GM19463 (cell line): ENCODE results near the gene RBM48.
A peak's percentile ranks its signal among the peaks of the same experiment; 100 is the strongest.
"Not testable (repeated sequence)": the region's sequence is repeated elsewhere in the genome, so short reads cannot be mapped to it uniquely, and the experiment has no call there.

Source experiments
- ATAC-seq: cut with Tn5 transposase; IDR thresholded peaks from one replicate; pipeline ENCODE4 v1.9.1; 2021; ENCODE audit warnings: mild to moderate bottlenecking, moderate library complexity; ENCODE audit not compliant: unreplicated experiment

RBM48 gene

DNA sequence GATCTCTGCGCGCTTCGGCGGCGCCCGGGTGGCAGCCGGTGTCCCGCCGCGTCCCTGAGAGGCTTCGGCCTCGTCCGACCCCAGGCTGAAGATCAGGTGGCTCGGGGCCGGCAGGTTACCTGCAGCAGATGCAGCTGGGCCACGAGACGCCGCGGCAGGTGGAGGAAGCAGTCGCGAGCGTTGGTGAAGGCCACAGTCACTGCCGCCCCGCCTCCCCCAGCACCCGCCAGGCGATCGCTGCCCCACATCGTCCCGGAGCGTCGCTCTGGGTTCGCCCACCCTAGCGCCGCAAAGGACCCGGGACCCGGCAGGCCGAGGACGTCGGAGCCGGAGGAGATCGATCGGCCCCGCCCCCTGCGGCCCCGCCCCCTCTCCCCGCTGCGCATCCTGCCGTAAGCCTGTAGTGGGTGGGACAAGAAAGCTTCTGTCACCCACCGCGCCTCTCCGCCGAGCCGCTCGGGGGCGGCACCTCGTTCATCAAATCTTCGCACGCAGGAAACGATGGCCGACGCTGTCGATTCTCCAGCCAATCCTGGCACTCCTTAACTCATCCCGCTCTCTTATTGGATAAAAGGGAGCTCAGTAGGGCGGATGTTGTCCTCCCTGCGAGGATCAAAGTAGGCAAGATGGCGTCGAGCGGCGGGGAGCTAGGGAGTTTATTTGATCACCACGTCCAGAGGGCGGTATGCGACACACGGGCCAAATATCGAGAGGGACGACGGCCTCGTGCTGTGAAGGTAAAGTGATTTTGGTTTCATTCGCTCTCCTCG lies at the start of gene RBM48, which contains the start of gene PEX1:
Gene RBM48 (plus strand): TSS at position 608 of the 770 bp plus-strand sequence. CDS start 19 bp downstream, at position 627.
Gene PEX1 (minus strand): TSS at position 333 of the 770 bp plus-strand sequence. CDS start 85 bp downstream, at position 248.
- ATAC-seq = peak; percentile 93

DNA sequence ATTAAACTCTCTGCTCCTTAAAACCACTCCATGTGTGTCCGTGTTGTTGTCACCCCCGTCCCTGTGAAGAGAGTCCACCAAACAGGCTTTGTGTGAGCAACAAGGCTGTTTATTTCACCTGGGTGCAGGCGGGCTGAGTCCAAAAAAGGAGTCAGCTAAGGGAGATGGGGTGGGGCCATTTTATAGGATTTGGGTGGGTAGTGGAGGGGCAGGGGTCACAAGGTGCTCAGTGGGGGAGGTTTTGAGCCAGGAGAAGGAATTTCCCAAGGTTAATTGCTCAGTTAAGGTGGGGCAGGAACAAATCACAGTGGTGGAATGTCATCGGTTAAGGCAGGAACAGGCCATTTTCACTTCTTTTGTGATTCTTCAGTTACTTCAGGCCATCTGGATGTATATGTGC lies 49.4 kb upstream of the RBM48 start:
- ATAC-seq = not testable (repeated sequence)

DNA sequence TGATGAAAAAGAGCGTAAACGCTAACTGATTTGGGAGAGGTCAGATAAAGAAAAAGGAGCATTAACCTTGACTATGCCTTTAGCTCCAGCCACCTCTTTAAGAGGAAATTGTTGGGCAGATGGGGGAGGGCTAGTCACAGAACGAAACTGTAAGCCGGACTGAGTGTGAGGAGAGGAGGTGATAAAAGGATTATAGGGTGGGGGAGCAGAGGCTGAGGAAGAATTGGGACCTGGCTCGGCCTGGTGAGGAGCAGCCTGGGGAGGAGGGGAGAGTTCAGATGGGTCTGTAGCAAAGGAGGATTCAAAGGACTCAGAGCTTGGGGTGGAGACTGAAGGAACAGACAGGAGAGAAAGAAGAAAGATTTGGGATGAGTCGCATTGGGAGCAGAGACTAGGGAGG lies 45.0 kb upstream of the RBM48 start:
- ATAC-seq = not testable (repeated sequence)

DNA sequence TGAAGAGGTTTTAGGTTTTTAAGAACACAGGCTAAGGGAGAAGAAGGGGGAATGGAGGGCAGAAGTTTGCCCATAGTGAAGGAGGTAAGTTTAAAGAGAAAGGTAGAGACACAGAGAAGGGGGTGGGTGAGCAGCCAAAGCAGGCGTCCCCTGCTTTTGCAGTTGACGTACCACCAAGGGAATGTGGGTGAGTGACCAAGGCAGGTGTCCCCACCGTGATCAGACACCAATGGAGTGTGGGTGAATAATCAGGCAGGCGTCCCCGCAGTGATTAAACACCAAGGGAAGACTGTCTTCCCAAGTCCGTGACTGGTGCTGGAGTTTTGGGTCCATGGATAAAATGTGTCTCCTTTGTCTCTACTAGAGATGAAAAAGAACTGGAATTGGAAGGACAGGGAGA lies 44.4 kb upstream of the RBM48 start:
- not testable (repeated sequence) for ATAC-seq

DNA sequence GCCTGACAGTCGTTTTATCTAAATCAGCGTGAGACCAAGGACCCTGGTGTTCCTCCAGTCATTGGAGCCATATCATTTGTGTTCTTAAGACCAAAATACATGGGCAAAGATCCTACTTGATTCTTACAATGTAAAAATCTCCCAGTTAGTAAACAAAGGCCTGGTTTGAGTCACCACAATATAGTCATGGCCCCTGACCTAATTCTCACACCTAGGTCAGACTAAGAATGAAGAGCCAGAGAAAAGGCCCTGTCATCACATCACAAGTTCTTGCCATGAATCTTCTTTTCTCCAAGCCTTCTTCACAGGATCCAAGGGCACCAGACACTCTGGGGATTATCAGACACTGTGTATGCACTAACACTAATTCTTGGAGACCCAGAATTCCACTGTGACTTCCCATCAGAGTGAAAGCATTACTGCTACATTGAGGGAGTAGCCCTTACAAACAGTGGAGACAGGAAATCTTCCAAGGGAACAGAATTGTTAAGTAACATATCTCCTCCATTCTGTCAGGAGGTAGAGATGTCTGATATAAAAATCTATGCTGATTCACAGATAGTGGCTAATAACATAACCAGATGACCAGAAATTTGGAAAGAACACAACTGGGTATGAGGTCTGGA lies 43.2 kb upstream of the RBM48 start:
- no peak for ATAC-seq

DNA sequence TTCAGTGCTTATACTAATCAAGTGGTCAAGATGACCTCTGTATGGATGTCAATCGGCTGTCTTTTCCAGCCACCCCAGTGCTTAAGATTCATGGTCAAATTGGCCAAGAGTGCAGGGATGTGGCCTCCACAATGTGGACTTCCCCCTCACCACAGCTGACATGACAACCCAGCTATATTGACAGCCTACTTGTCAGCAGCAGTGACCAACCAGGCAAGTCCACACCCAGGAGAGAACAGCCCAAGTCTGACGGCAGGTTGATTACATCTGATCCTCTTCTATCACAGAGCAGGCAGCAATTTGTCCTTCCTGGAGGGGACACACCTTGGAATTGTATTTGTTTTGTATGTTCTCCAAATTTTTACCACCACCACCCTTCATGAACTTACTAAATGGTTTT lies 42.6 kb upstream of the RBM48 start:
- no peak for ATAC-seq

DNA sequence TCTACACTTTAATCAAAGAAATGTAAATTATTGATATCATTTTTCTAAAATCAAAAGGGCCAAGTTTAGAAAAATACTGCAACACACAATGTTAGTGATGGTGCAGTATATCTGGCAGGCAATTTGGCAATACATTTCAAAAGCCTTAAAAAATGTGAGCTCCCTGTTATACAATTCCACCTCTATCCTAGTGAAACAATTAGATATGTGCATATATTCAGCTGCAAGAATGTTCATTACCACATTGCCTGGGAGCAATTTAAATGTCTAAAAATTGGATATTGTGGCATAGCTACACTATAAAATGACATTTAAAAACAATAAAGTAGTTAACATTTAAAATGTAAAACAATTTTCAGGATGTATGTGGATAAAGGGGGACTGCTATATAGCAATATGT lies 40.8 kb upstream of the RBM48 start:
- ATAC-seq = no peak

DNA sequence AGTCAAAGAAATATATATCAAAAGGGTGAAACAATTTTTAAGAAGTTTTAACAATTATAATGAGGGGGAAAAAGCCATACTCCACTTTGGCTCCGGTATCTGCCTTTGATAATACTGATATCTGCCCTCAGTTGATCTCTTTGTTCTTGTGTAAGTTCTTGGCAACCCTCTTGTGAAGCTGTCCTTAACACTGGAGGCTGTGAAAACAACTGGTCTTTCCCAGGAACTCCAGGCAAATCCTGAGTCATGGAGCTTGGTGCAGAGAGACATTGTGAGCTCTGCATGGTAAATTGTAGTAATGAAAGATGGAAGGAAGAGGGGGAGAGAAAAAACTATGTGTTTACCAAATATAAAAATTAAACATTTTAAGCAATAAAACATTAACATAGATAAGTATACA lies 39.0 kb upstream of the RBM48 start:
- ATAC-seq = no peak

DNA sequence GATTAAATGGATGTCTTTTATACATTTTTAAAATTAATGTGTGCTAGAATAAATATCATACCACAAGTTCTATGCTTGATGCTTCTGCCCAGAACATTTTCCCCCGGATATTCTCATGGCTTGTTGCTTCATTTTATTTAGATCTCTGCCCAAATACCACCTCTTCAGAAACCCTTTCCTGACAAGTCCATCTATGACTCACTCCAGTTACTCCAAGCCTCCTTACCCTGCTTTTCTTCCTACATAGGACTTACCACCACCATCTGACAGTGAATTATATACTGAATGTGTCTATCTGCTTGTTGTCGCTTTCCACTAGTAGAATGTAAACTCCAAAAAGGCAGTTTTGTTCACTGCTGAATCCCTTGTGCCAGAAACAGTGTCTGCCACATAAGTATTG lies 31.7 kb upstream of the RBM48 start:
- ATAC-seq = no peak

DNA sequence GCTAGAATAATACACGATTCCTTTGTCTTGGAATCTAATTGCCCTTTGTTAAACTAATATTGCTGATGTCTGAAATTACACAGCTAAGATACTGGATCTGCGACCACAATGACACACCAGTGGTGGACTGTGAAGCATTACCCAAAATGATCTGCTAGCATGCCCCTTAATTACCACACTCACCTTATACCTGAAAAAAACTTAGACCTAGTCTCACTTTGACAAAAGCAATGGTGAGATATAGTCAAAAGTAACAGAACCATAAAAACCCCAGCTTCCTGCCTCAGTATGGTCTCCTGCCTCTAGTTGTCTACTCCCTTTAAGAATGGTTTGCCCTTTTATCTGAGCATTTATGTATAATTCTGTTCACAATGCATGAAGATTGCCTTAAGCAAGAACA lies 30.0 kb upstream of the RBM48 start:
- no peak for ATAC-seq

DNA sequence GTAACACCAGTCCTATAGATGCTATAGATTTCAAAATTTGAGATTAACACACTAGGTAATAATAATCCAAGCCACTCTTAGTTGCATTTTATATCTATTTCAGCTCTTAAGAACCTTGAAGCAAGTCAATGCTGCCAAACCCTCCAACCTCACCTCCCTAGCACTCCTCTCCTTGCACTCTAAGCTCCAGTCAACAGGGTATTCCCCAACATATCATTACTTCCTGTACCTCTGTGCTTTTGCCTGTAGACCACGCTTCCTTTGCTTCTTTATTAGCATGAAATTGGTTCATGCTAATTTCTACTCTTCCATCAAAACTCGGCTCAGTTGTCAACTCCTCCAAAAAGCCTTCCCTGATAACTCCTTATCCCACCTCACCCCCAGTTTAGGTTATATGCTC lies 24.8 kb upstream of the RBM48 start:
- ATAC-seq = no peak

DNA sequence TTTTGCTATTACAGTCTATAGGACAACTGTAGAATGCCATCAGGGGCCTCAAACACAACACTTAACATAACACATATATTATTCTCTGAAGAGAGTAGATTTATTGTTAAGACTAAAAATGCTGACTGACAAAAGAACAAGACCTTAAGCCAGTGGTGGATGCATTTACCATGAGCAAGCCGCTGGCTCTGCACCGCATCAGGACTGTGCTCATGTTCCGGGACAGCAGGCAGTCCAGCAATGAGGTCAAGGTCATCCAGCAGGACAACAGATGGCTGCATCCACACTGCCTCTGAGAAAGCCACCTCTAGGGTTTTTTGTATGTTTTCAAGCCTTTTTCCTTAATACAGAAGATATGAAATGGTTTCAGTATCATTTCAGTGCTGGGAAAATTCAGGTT lies 24.0 kb upstream of the RBM48 start:
- ATAC-seq = no peak

DNA sequence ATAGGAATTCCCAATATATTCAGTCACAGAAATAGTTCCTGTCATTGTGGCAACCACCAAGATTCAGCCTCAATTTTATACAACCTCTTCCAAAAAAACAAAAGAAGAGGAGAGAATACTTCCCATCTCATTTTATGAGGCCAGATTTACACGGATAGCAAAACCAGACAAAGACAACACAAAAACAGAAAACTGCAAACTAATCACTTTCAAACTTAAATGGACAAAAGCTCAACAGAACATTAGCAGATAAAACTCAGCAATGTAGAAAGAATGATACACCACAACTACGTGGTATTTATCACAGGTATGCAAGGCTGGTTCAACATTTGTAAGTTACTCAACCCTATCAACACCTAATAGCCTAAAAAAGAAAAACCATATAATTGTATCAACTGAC lies 22.2 kb upstream of the RBM48 start:
- no peak for ATAC-seq

DNA sequence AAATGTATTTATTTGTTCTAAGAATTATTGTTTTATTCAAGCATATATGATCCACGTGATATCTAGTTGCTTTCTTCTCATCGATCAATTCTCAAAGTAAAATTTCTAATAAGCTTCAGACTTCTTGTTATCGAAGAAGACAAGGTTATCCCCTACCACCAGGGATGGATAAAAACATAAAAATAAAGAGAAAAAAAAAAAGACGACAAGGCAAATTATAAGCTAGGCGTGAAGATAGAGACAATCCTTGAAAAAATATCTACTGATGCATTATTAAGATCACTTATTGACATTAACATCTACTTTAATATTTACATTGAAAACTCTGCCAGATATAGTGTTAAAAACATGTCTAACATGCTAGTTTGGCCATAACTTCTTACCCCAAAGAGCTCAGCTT lies 19.6 kb upstream of the RBM48 start:
- no peak for ATAC-seq

DNA sequence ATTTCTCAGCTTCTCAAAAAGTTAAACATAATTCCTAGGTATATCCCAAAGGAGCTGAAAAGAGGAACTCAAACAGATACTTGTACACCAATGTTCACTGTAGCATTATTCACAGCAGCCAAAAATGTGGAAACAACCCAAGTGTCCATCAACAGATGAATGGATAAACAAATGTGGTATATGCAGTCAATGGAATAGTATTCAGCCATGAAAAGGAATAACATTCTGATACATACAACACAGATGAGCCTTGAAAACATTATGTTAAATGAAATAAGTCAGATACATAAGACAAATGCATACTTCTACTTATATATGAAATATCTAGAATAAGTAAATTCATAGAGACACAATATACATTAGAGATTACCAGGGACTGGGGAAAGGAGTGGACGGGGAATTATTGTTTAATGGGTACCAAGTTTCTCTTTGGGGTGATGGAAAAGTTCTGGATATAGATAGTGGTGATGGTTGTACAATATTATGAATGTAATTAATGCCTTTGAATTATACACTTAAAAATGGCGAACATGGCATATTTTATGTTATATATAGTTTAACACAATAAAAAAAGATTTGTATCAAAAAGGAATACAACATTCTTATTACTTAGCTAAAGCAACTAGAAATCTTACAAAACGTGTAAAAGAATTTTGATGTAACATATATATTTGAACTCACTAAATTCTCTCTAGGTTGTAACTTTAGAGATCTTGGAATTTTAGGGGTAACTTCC lies 15.3 kb upstream of the RBM48 start:
- no peak for ATAC-seq

DNA sequence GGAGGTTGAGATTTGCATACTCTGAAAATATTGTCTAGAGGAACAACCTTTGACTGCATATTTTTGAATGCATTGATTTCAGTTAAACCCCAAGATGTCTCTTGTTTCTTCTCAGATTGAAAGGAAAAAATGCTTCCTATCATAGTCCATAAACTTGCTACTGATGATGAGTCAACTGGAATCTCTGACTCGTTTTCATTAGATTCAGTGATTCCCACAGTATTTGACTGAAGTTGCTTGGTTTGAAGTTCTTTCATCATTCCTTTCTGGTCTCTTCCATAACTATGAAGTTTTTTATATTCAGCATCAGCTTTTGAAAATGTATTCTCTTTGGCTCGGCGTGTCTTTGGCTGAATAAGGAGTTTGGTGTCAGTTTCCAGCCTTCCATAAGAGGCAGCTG lies 11.0 kb upstream of the RBM48 start:
- no peak for ATAC-seq

DNA sequence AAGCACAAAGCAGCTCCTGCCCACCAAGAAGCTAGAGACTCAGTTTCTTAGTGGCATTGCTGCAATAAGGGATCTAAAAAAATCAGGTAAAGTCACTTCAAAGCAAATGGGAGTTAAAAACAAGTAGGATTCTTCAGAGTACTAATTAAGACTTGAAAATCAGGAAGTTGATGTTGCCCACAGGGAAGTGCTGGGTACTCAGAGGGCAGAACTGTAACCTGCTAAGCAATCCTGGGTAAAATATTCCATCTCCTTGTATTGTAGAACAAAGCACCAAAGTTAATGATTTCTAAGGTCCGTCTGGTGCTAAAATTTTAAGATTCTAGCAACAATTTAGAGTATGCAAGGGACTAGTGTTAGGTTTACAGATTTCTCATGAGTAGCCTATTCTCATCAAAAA lies 8.6 kb upstream of the RBM48 start:
- ATAC-seq = no peak

DNA sequence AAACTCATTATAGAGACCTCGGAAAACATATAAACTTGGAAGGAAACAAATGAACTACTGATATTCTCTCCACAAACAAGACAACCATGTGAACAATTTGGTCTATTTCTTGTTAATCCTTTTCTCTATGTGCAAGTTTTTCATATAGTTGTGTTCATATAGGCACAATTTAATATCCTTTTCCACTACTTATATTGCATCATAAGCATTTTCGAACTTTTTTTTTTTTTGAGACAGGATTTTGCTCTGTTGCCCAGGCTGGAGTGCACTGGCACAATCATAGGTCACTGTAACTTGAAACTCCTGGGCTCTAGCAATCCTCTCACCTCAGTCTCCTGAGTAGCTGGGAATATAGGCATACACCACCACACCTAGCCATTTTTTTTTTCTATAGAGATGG lies 5.5 kb upstream of the RBM48 start:
- ATAC-seq = no peak

DNA sequence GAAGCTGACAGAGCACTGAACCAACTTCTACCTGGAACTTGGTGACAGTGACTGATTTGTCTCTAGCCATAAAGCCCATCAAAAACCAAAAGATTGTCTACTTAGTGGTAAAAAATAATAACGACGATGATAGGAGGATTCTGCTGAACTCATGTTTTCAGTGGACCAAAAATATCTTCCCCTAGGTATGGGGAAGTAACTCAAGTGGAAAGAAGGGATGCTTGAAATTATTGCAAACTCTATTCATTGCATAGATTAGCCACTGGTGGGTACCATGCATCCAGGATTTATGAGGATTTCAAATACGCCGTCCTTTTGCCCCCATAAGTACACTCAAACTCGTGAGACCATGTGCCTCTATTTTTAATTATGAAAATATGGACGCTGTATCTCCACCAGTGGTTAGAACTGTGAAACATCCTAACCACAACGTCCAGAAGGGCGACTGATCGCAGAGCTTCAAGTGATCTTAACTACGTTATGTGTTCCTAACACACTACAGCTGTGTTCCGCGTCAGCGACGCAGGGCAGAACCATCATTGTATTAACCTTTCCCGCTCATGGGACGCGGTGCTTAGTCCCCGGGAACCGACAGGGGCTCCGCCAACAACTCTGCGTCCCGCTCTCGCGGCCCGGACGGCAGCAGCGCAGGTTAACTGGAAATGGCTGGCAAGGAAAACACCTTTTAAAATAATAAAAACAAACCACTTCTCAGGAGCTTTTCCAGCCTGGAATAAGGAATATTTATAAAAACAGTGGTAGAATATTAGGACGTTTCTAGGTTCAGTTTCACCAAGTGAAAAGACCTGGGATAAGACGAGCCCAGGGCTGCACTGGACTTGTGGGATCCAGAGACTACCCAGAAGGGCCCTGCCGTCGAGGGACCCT lies 1.1 kb upstream of the RBM48 start:
- peak; percentile 18 for ATAC-seq

DNA sequence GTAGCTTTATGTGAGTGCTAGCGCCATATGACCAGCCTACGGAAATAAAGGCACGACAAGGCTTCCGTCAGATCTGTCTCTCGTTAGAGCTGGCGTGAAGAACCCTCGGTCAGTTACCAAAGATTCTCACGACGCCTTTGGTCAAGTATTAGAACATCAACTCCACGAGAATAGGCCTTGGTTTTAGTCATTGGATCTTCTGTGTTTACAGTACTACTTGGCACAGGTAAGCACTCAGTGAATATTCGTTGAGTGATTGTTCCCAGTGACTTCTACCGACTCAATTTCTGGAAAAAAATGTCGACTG lies 316 bp downstream of the RBM48 start:
- peak; percentile 1 for ATAC-seq

DNA sequence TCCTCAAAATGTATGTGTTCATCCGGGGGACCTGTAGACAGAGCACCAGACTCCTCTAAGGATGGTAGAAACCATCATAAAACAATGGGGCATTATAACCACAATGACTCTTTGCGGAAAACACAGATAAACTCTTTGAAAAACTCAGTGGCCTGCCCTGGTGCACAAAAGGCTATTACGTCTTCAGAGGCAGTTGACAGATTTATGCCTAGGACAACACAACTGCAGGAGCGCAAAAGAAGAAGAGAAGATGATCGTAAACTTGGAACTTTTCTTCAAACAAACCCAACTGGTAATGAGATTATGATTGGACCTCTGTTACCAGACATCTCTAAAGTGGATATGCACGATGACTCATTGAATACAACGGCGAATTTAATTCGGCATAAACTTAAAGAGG lies 6.0 kb downstream of the RBM48 start:
- ATAC-seq = no peak
